ENCODE measurements around the gene KDM6A. TPM values are rescaled to one million over a fixed set of nuclear protein-coding genes. Genes with fewer than 3 reads are reported as not detected.

Gene KDM6A
- polyA plus RNA-seq, 1 donor from 2014 or later = 25.1 TPM

GRCh38 chrX:45137531-45137930 lies 264.5 kb downstream of the KDM6A start:
- Histone ChIP-seq H3K9me2 (ENCODE audit: insufficient read depth, low read length) (no peaks in the 10 kb centered on the region), H3F3A (ENCODE audit: insufficient read depth, low read length, poor library complexity, severe bottlenecking) (no peaks in the 10 kb centered on the region), H3K36me3 (ENCODE audit: insufficient read depth, low read length) (no peaks in the 10 kb centered on the region), H3K9me3 (ENCODE audit: low read length) (no peaks in the 10 kb centered on the region), H4K20me1 (ENCODE audit: insufficient read depth) (no peaks in the 10 kb centered on the region), H3K4me3 (ENCODE audit: low read length) (no peak overlapping the region), H3K9ac (ENCODE audit: low read length) (no peak overlapping the region), H3K4me2 (ENCODE audit: low read length) (no peak overlapping the region), H3K27me3 (ENCODE audit: insufficient read depth, low read depth, low read length) (no peaks in the 10 kb centered on the region), H3K27ac (ENCODE audit: low read length) (no peak overlapping the region), H2AFZ (ENCODE audit: low read depth, low read length) (no peak overlapping the region), H3K79me2 (replicated peaks; ENCODE audit: insufficient read depth, low read length) (no peaks in the 10 kb centered on the region)
- TF ChIP-seq EZH2 (IDR thresholded peaks at IDR 0.05; ENCODE audit: borderline replicate concordance, insufficient read depth, low read length, poor library complexity, severe bottlenecking) (no peak), MXI1 (conservative IDR thresholded peaks at IDR 0.05; ENCODE audit: poor library complexity, severe bottlenecking) (no peak), REST (IDR thresholded peaks at IDR 0.05; ENCODE audit: borderline replicate concordance) (no peak), CTCF (IDR thresholded peaks at IDR 0.05; ENCODE audit: poor library complexity, severe bottlenecking) (no peak), POLR2AphosphoS5 (IDR thresholded peaks at IDR 0.05) (no peak), RAD21 (conservative IDR thresholded peaks at IDR 0.05) (no peak), TAF1 (IDR thresholded peaks at IDR 0.05; ENCODE audit: low read depth) (no peak), EP300 (conservative IDR thresholded peaks at IDR 0.05; ENCODE audit: poor library complexity, severe bottlenecking) (no peak)

- no peak overlapping the region for H3K4me2 ChIP-seq (ENCODE audit: low read length)
- no peak overlapping the region for H3K27ac ChIP-seq (ENCODE audit: low read length)
- H3K9me3 ChIP-seq (ENCODE audit: low read length) = no peaks in the 10 kb centered on the region
- no peak for TF ChIP-seq RAD21 (conservative IDR thresholded peaks at IDR 0.05)
- TF ChIP-seq MXI1 (conservative IDR thresholded peaks at IDR 0.05; ENCODE audit: poor library complexity, severe bottlenecking) = no peak
- no peak for TF ChIP-seq EP300 (conservative IDR thresholded peaks at IDR 0.05; ENCODE audit: poor library complexity, severe bottlenecking)
- TF ChIP-seq EZH2 (IDR thresholded peaks at IDR 0.05; ENCODE audit: borderline replicate concordance, insufficient read depth, low read length, poor library complexity, severe bottlenecking) = no peak
- TF ChIP-seq TAF1 (IDR thresholded peaks at IDR 0.05; ENCODE audit: low read depth) = no peak
- TF ChIP-seq CTCF (IDR thresholded peaks at IDR 0.05; ENCODE audit: poor library complexity, severe bottlenecking) = no peak
- no peak for TF ChIP-seq POLR2AphosphoS5 (IDR thresholded peaks at IDR 0.05)
- TF ChIP-seq SMC3 (conservative IDR thresholded peaks at IDR 0.05; ENCODE audit: poor library complexity) = no peak
- TF ChIP-seq REST (IDR thresholded peaks at IDR 0.05; ENCODE audit: borderline replicate concordance) = no peak
- no peaks in the 10 kb centered on the region for H3K36me3 ChIP-seq (ENCODE audit: insufficient read depth, low read length)
- no peak overlapping the region for H3K9ac ChIP-seq (ENCODE audit: low read length)
- H3K27me3 ChIP-seq (ENCODE audit: insufficient read depth, low read depth, low read length) = no peaks in the 10 kb centered on the region
- H3K9me2 ChIP-seq (ENCODE audit: insufficient read depth, low read length) = no peaks in the 10 kb centered on the region
- H2AFZ ChIP-seq (ENCODE audit: low read depth, low read length) = no peak overlapping the region
- H4K20me1 ChIP-seq (ENCODE audit: insufficient read depth) = no peaks in the 10 kb centered on the region
- no peaks in the 10 kb centered on the region for H3K79me2 ChIP-seq (replicated peaks; ENCODE audit: insufficient read depth, low read length)
- H3K4me3 ChIP-seq (ENCODE audit: low read length) = no peak overlapping the region
- no peaks in the 10 kb centered on the region for H3F3A ChIP-seq (ENCODE audit: insufficient read depth, low read length, poor library complexity, severe bottlenecking)
Observed at GRCh38 chrX:45138525-45138924, 265.5 kb downstream of the KDM6A start.

Data from neural cell (in vitro differentiated cells).